GM23338 (cell line): ENCODE data around the gene CBX6.

Experiments
- CREB1 ChIP-seq: fragments of 250-450 bp; sonication (Bioruptor Pico); IDR thresholded peaks from 2 replicates; pipeline ENCODE4 v1.5.0; 2020; ENCODE audit warnings: low read depth, mild to moderate bottlenecking, moderate library complexity
- ETS1 ChIP-seq: IDR thresholded peaks from 2 replicates; pipeline ENCODE4 v1.6.1; 2016; ENCODE audit warnings: antibody characterized with exemption
- EZH2 ChIP-seq: fragments of 200-600 bp; sonication (generic); IDR thresholded peaks from one replicate; pipeline ENCODE4 v1.8.0; 2017; ENCODE audit warnings: antibody characterized with exemption, mild to moderate bottlenecking, low read depth; ENCODE audit not compliant: unreplicated experiment
- EZH2phosphoT487 ChIP-seq: fragments of 200-600 bp; sonication (generic); IDR thresholded peaks from one replicate; pipeline ENCODE4 v1.8.1; 2018; ENCODE audit warnings: antibody characterized with exemption; ENCODE audit not compliant: unreplicated experiment
- JUNB ChIP-seq: IDR thresholded peaks from one replicate; pipeline ENCODE4 v1.6.1; 2016; ENCODE audit warnings: antibody characterized with exemption; ENCODE audit not compliant: unreplicated experiment
- NANOG ChIP-seq: IDR thresholded peaks from 2 replicates; pipeline ENCODE4 v1.6.1; 2016; ENCODE audit warnings: antibody characterized with exemption, borderline replicate concordance
- POLR2AphosphoS5 ChIP-seq: IDR thresholded peaks from 2 replicates; pipeline ENCODE4 v1.6.1; 2016; ENCODE audit warnings: antibody characterized with exemption, low read depth
- REST ChIP-seq: IDR thresholded peaks from one replicate; pipeline ENCODE4 v1.6.1; 2018; ENCODE audit warnings: antibody characterized with exemption; ENCODE audit not compliant: unreplicated experiment
- ZNF114 ChIP-seq: fragments of 250-450 bp; sonication (Bioruptor Pico); IDR thresholded peaks from 2 replicates; pipeline ENCODE4 v1.5.0; 2020; ENCODE audit warnings: mild to moderate bottlenecking, moderate library complexity
- ZNF331 ChIP-seq: fragments of 250-450 bp; sonication (Bioruptor Pico); IDR thresholded peaks from 2 replicates; pipeline ENCODE4 v1.5.0; 2020; ENCODE audit warnings: low read depth, mild to moderate bottlenecking, moderate library complexity
- ZNF462 ChIP-seq: fragments of 250-450 bp; sonication (Bioruptor Pico); IDR thresholded peaks from 2 replicates; pipeline ENCODE4 v1.5.0; 2020; ENCODE audit warnings: mild to moderate bottlenecking, moderate library complexity
- TF ChIP-seq, protein P1 (sequence below), 2 experiments: fragments of 200-600 bp in 1 of 2; sonication (generic) in 1 of 2; conservative IDR thresholded peaks; 2 replicates each; pipeline versions ENCODE4 v1.5.1 to v1.6.1; 2016 to 2017; ENCODE audit warnings: antibody characterized with exemption in 2 of 2, low read depth in 2 of 2, mild to moderate bottlenecking in 2 of 2, moderate library complexity in 1 of 2

DNA sequence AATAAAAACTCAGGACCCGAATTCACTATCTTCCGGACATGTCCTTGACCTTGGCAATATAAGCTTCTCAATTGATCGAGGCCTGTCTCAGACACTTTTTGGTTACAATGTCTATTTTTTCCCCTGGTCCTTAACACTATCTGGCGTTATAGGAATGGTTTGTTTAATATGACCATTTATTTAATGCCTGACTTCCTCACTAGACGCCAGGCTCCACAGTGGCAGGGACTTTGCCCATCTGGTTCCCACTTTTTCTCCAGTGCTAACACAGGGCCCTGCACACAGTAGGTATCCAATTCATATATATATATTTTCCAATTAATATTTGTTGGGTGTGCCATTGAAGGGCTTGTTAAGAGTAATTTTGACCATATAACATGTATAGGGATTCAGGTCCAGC lies 7.9 kb upstream of the CBX6 start:
- no peak for TF ChIP-seq EZH2
- TF ChIP-seq, protein P1, sequence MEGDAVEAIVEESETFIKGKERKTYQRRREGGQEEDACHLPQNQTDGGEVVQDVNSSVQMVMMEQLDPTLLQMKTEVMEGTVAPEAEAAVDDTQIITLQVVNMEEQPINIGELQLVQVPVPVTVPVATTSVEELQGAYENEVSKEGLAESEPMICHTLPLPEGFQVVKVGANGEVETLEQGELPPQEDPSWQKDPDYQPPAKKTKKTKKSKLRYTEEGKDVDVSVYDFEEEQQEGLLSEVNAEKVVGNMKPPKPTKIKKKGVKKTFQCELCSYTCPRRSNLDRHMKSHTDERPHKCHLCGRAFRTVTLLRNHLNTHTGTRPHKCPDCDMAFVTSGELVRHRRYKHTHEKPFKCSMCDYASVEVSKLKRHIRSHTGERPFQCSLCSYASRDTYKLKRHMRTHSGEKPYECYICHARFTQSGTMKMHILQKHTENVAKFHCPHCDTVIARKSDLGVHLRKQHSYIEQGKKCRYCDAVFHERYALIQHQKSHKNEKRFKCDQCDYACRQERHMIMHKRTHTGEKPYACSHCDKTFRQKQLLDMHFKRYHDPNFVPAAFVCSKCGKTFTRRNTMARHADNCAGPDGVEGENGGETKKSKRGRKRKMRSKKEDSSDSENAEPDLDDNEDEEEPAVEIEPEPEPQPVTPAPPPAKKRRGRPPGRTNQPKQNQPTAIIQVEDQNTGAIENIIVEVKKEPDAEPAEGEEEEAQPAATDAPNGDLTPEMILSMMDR (conservative IDR thresholded peaks at IDR 0.05; ENCODE audit: low read depth in 2 of 2), result no peak
- no peak for TF ChIP-seq REST
- no peak for TF ChIP-seq CREB1
- TF ChIP-seq EZH2phosphoT487, result no peak
- no peak for TF ChIP-seq NANOG
- TF ChIP-seq POLR2AphosphoS5, result no peak
- no peak for TF ChIP-seq ZNF462 (CRISPR knock-in tag)
- no peak for TF ChIP-seq JUNB
- no peak for TF ChIP-seq ZNF114 (CRISPR knock-in tag)
- no peak for TF ChIP-seq ETS1
- no peak for TF ChIP-seq ZNF331
